Hematopoietic multipotent progenitor cell treated with erythropoietin and hydrocortisone succinate and interleukin-3 and kit ligand, for 6 days (in vitro differentiated cells): ENCODE results near the gene SCN2B.

ENCODE experiments used
- DNase-seq: peaks from one replicate; pipeline ENCODE4 v3.0.0-alpha.2; 2015

SCN2B gene

DNA sequence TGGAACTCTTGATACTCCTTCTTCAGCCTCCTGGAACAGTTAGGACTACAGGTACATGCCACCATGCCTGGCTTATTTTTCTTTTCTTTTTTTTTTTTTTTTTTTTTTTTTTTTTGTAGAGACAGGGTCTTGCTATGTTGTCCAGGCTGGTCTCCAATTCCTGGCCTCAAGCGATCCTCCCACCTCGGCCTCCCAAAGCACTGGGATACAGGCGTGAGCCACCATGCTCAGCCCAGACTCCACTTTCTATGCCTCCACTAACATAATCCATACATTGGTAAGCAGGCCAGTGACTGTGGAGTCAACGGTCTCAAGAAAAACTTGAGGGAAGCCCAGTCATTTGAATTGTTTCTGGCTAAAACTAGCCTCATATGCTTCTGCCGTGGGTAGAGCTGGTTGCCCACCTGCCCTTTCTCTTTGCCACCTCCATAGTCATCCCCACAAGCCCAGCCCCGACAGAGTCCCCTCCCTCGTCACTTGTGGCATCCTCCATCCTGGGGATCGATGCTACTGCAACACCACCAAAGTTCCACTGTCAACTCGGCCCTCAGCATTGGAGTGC lies 2.4 kb downstream of the SCN2B start:
- no peak for DNase-seq

- no peak for DNase-seq
These were observed 4.1 kb downstream of the SCN2B start for GRCh38 chr11:118172356-118172755.

DNA sequence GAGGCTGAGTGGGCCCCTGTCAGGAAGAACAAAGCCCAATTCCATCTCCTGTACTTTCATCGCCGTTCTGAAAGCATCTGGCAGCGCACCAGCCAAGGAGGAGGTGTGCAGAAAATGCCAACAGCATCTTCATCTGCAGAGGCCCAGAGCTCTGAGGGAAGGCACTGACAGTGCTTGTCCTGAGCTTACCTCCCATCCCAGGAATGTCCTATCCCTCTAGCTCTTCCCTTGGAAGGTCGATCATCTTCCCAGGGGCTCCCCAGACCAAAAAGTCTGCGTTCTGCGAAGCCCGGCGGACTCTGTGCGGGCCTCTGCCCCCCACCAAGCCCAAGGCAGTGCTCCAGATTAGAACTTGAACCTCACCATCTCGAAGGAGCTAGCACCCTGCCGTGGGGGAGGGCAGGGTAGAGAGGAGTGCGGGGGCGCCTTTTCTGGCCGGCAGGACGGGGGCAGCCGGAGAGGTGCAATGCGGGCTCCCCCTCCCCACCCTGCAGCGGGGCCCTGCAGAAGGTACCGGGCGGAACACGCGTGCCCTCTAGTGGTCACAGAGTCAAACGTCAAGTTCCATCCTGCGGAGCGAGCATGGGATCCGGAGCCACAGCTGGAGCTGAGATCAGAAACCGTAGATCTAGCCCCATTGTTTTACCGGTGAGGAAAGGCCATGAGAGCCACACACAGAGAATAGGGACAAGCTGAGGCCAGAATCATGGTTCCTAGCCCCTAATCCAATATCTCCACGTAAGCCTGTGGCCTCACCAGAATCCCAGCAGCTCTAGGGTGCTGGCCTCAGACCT lies 5.0 kb downstream of the SCN2B start:
- DNase-seq = peak; percentile 82

GRCh38 chr11:118170882-118171268 lies 5.6 kb downstream of the SCN2B start:
- DNase-seq = no peak

DNA sequence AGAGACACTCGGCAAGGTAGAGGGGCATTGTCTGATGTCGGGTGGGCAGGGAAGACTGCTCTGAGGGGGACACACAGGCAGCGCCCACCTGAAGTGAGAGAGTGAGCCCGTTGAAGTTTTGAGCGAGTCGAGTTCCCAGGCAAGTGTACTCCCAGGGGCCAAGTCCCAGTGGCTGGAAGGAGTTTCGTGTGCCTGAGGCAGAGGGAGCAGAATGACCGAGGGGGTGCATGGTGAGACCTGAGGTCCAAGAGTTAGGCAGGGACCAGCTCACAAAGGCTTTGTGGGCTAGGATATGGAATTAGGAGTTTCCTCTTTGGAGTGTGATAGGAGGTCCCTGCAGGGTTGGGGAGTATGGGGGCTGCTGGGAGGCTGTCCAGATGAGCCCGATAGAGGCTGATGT lies 6.2 kb downstream of the SCN2B start:
- no peak for DNase-seq

DNA sequence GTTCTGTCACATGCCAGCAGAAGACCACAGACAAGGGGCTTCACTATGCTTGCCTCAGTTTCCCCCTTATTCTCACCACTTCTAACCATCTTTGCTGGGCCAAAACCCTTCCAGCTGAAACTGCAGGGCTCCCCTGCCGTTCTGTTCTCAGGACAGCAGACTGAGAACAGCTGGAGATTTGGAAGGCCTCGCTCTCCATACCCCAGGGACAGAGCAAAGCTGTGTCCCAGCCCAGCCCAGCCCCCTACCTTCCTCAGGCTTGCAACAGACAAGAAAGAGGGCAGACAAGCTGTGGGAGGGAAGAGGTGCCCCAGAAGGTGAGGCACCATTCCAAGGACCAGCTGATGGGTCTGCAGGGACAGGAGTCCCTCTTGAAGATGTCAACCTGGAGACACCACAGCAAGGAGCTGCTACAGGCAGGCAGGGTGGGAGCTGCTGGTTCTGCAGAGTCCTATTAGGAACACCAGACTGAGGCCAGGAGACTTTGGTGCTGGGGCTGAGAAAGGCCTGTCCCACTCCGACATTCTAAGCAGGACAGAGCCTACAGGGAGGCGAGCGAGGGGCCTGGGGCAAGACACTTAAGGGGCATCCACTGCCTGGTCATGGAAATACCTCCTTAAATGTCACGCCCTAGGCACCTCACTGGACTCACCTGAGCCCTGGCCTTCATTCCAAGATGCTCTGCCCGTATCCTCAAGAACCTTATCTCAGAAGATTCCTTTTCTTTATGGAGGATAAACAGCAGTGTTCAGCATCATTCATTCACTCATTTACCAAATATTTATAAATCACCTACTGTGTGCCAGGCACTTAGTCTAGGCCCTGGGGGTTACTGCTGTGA lies 6.9 kb downstream of the SCN2B start:
- no peak for DNase-seq

GRCh38 chr11:118168751-118169150 lies 7.7 kb downstream of the SCN2B start:
- DNase-seq = no peak

DNA sequence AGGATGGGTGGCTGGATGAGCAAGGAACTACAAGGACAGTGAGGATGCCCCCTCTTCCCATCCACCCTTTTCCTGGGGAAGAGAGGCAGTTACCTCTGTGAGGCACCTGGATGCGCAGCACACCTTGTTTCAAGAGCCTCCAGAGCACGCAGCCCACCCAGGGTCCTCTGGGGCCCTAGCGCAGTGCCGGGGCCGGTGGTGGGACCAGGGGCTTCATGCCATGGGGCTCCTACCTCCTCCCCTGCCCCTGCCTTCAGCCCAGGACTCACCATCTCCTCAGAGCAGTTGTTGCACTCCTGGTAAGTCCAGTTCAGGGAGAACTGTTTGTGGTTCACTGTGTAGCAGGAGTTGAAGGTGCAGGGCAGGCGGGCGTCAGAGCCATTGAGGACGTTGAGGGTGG lies 8.1 kb downstream of the SCN2B start:
- no peak for DNase-seq

DNA sequence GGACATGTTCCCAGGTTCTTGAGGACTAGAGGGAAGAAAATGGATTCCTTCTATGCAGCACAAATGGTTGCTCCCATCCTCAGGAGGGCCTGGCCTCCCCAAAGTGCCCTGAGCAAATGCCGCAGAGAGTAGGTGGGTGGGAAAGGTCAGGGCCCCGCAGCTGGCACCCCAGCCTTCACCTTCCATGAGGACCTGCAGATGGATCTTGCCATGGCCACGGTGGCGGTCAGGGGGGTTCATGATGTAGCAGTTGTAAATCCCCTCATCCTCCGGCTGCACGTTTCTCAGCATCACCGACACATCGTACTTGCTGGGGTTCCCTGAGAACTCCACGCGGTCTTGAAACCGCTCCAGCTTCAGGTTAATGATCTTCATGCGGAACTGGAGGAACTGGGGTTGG lies 8.5 kb downstream of the SCN2B start:
- DNase-seq = no peak

DNA sequence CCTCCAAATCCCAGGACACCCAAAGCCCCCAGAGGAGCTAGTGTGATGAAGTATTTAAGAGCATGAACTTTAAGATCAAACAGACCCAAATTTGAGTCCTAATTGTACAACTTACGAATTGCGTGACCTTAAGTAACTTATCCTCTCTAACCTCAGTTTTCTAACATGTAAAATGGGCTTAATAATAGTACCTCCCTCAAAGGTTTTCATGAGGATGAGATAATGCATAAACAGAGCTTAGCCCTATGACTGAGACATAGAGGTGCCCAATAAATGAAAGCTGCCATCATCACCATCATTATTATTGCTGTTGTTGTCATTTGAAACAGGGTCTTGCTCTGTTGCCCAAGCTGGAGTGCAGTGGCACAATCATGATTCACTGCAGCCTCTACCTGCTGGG lies 9.2 kb downstream of the SCN2B start:
- no peak for DNase-seq

DNA sequence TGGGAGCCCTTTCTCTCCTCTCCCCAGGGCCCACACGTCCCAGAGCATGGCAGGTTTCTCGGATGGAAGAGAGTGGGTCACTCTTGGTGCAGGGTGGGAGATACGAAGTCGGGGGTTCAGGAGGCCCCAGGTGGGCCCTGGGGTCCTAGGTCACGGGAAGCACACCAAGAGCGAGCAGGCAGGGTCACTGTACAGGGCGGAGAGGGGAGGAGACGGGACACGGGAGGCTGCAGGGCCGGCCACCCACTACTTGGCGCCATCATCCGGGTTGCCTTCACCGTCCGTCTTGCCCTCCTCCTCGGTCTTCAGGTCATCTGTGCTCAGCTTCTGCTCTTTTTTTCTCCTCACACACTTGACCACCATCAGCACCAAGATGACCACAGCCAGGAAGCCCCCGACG lies 9.8 kb downstream of the SCN2B start:
- no peak for DNase-seq

GRCh38 chr11:118164885-118165284 lies 11.6 kb downstream of the SCN2B start:
- no peak for DNase-seq

DNA sequence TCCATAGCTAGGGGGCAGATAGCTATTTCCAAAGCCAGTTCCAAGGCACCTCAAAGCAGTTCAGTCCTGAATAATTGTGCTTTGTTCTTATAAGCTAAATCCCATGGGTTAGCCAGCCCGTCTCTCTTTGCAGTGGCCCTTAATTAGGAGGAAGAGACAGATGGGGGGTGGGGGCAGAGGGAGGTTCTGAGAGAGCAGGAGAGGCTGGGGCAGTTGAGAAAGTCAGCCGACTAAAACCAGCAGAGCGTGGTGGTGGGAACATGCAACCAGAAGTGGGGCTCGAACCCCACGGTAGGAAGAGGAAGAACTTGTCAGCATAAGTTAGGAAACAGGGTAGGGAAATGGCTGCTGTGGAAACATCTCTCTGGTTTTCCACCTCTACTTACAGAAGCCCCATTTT lies 12.9 kb downstream of the SCN2B start:
- no peak for DNase-seq

GRCh38 chr11:118162846-118163245 lies 13.6 kb downstream of the SCN2B start:
- no peak for DNase-seq

DNA sequence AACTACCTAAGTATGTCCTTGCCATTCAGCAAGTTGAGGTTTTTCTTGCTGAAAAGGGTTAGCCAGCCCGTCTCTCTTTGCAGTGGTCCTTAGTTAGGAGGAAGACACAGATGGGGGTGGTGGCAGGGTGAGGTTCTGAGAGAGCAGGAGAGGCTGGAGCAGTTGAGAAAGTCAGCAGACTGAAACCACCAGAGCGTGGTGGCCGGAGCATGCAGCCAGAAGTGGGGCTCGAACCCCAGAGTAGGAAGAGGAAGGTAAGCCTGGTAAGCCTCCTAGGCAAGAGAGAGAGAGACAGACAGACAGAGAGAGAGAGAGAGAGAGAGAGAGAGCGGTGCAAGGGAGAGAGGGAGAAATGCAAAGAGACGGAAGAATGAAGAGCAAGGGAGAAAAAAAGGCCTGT lies 14.7 kb downstream of the SCN2B start:
- no peak for DNase-seq

- no peak for DNase-seq
These were observed 19.1 kb downstream of the SCN2B start for GRCh38 chr11:118157186-118157895.

DNA sequence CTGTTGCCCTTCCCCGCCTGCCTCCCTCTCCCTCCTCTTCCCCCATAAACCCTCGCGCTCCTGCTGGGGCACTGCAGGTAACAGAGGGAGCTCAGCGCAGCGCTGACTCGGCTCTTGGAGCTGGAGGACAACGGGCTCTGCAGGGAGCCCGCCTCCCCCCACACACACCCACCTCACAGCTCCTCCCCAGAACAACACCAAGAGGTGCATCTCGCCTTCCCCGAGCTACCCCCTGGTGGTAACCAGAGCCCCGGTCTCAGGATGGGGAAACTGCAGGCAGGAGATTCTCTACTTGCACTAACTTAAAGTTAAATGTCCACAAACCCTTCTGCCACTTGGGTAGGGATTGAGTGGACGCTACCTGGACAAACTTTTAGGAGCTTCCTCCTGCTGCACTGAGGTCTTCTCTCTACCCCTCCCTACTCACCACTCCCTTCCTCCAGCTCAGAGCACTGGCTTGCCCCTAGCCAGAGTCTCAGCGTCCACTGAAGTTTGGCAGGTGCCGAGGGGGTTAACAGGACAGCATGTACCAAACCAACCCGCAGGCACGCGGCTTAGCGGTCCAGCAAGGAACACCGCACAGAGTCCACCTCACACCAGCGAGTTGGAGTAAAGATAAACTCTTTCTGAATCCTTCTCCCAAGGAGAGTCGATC lies 19.8 kb downstream of the SCN2B start:
- no peak for DNase-seq

GRCh38 chr11:118155776-118156530 lies 20.5 kb downstream of the SCN2B start:
- no peak for DNase-seq

- DNase-seq = no peak
These were observed 21.8 kb downstream of the SCN2B start for GRCh38 chr11:118154641-118155040.

DNA sequence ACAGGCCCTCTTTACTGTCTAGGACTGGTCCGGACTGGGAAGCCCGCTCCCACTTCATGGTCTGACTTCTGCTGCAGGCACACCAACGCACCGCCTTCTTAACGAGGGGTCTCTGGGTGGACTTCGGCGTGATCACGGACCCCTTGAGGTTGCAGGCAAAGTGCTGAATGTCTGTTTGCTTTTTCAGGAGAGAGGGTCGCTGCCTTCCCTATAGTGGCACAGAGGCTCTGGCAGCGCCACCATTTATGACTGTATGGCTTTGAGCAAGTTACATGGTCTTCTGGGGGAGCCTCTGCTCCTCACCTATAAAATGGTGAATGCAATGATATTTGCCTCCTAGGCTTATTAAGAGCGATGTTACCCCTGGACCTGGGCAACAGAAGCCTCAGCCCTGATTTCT lies 22.5 kb downstream of the SCN2B start:
- no peak for DNase-seq

DNA sequence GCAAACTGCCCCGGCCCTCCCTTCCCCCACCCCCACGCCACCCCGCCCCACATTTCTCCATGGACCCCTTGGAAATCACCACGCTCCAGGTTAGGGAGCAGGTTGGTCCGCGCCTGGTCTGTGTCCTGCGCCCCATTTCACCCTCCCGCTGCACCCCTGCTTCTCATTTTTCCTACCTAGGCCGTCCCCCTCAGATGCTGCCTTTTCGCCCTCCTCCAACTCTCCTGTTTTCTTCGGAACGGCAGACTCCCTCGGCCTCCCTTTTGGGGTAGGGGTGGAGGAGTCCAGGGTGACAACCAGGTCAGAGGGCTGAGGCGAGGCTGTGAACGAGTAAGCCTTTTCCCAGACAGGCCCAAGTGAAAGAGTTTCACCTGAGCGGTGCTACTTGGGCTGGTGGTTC lies 22.9 kb downstream of the SCN2B start:
- no peak for DNase-seq
